Measurements from ENCODE around the gene STC2. TPM values are rescaled to one million over a fixed set of nuclear protein-coding genes. Genes with fewer than 3 reads are reported as not detected.

STC2 gene
- total and polyA plus RNA-seq, 3 donors from 2014 or later = 0.87 to 2.0 (median 2.0) TPM

DNA sequence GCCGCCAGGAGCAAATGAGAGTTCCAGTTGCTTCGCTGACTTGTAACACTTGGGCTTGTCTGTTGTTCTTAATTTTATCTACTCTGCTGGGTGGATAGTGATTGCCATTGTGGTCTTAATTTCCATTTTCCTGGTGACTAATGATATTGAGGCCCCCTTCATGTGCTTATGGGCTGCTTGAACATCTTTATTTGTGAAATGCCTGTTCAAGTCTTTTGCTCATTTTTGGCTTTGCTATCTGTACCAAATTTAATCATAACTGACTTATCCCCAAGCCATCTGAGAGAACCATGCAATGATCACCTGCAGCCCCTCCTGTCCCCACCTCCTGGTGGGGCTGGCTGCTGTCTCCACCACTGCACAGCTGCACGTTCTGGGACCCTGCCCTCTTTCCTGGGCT lies 20.5 kb downstream of the STC2 start:
- Histone ChIP-seq H3K4me1 (peaks cover 16% of the 10 kb centered on the region), H3K4me3 (no peak overlapping the region), H3K36me3 (ENCODE audit: low read depth, missing control alignments) (no peaks in the 10 kb centered on the region), H3K27ac (no peak overlapping the region), H3K27me3 (no peaks in the 10 kb centered on the region), H3K9me3 (no peaks in the 10 kb centered on the region)
- TF ChIP-seq, protein P1, sequence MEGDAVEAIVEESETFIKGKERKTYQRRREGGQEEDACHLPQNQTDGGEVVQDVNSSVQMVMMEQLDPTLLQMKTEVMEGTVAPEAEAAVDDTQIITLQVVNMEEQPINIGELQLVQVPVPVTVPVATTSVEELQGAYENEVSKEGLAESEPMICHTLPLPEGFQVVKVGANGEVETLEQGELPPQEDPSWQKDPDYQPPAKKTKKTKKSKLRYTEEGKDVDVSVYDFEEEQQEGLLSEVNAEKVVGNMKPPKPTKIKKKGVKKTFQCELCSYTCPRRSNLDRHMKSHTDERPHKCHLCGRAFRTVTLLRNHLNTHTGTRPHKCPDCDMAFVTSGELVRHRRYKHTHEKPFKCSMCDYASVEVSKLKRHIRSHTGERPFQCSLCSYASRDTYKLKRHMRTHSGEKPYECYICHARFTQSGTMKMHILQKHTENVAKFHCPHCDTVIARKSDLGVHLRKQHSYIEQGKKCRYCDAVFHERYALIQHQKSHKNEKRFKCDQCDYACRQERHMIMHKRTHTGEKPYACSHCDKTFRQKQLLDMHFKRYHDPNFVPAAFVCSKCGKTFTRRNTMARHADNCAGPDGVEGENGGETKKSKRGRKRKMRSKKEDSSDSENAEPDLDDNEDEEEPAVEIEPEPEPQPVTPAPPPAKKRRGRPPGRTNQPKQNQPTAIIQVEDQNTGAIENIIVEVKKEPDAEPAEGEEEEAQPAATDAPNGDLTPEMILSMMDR (IDR thresholded peaks at IDR 0.05) = no peak
- no peak for TF ChIP-seq POLR2A (IDR thresholded peaks at IDR 0.05)
- 92 to 93% methylated on average over 3 of the region's 3 CpGs for WGBS, 2 donors
- intact Hi-C loops (cut with DNase I; ENCODE audit: low total_unique reads) = no loop called here
- DNase-seq = no peak

DNA sequence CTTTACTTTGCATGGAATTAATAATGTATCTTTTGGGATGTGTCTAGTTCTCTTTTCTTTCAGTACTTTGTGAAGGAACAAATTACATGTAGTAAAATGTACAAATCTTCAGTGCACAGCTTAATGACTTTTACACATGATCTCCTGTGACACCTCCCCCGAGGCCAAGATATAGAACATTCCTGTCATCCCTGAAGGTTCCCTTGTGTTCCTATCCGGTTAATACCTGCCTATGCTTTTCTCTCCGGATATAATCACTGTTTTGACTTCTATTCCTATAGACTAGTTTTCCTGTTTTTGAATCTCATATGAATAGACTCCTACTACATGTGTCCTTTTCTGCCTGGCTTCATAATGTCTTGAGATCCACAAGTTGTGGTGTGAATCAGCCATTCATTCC lies 21.5 kb downstream of the STC2 start:
- intact Hi-C loops (cut with DNase I; ENCODE audit: low total_unique reads) = no loop called here
- H3K27ac ChIP-seq = no peak overlapping the region
- H3K36me3 ChIP-seq (ENCODE audit: low read depth, missing control alignments) = no peaks in the 10 kb centered on the region
- H3K4me1 ChIP-seq = peaks cover 12% of the 10 kb centered on the region
- no peaks in the 10 kb centered on the region for H3K27me3 ChIP-seq
- WGBS, 2 donors = 75 to 82% methylated on average over 3 of the region's 3 CpGs
- DNase-seq = no peak
- no peak overlapping the region for H3K4me3 ChIP-seq
- no peaks in the 10 kb centered on the region for H3K9me3 ChIP-seq
- TF ChIP-seq POLR2A (IDR thresholded peaks at IDR 0.05) = no peak
- TF ChIP-seq, protein P1 (IDR thresholded peaks at IDR 0.05) = no peak

DNA sequence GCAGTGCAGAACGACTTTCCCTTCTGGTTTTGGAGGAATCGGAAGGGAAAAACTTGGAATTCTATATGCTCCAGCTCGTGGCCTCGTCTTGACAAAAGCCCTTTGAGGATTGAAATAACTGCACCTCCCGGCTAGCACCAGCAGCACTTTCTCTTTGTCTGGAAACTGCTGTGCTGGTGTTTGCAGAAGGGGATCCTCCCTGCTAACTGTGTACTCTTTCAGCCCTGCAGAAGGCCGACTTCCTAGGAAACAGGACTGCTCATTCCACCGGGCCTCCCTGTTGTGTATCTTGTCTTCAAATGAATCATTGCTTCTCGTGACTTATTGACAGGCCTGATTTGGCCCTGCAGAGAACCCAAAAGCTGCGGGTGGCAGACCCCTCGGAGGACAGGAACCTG lies 23.6 kb downstream of the STC2 start:
- TF ChIP-seq, protein P1 (IDR thresholded peaks at IDR 0.05) = no peak
- TF ChIP-seq POLR2A (IDR thresholded peaks at IDR 0.05) = no peak
- Histone ChIP-seq H3K4me1 (no peaks in the 10 kb centered on the region), H3K36me3 (ENCODE audit: low read depth, missing control alignments) (no peaks in the 10 kb centered on the region), H3K9me3 (no peaks in the 10 kb centered on the region), H3K27ac (no peak overlapping the region), H3K27me3 (no peaks in the 10 kb centered on the region), H3K4me3 (no peak overlapping the region)
- intact Hi-C loops (cut with DNase I; ENCODE audit: low total_unique reads) = no loop called here
- 68 to 73% methylated on average over 10 of the region's 10 CpGs for WGBS, 2 donors
- no peak for DNase-seq

DNA sequence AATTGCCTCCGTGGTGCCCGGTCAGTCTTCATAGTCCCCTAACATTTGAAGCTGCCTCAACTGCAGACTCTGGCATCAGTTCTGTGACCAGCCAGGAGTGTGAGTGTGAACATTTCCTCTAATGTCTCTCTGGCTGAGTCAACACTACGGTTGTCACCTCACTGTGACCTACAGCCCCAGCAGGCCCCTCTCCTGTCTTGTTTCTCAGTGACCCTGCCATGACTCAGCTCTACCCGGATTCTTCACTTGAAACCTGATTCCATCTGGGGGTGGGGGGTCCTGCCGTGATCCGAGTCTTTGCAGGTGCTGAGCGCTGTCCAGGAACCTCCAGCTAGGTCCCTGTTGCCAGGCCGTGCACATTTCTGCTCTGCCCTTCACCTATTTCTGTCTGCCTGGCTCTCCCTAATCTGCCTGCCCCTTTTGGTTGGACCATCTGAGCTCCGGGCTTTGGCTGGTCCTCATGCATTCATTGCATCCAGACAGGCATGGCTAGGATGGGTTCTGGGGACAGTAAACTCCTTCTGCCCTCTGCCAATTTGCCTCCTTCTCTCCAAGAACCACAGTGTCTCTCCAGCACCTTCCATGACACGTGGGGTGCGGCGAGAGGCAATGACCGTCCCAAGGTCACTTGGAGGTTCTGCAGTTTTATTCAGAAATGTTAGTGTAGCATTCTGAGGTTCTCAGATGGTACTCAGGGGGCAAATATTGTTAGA lies 24.2 kb downstream of the STC2 start:
- Histone ChIP-seq H3K4me3 (no peak overlapping the region), H3K4me1 (no peaks in the 10 kb centered on the region), H3K27ac (no peak overlapping the region), H3K27me3 (no peaks in the 10 kb centered on the region), H3K36me3 (ENCODE audit: low read depth, missing control alignments) (no peaks in the 10 kb centered on the region), H3K9me3 (no peaks in the 10 kb centered on the region)
- 74 to 90% methylated on average over 13 of the region's 13 CpGs for WGBS, 2 donors
- TF ChIP-seq POLR2A (IDR thresholded peaks at IDR 0.05) = no peak
- TF ChIP-seq, protein P1 (IDR thresholded peaks at IDR 0.05) = no peak
- DNase-seq = no peak
- intact Hi-C loops (cut with DNase I; ENCODE audit: low total_unique reads) = no loop called here

DNA sequence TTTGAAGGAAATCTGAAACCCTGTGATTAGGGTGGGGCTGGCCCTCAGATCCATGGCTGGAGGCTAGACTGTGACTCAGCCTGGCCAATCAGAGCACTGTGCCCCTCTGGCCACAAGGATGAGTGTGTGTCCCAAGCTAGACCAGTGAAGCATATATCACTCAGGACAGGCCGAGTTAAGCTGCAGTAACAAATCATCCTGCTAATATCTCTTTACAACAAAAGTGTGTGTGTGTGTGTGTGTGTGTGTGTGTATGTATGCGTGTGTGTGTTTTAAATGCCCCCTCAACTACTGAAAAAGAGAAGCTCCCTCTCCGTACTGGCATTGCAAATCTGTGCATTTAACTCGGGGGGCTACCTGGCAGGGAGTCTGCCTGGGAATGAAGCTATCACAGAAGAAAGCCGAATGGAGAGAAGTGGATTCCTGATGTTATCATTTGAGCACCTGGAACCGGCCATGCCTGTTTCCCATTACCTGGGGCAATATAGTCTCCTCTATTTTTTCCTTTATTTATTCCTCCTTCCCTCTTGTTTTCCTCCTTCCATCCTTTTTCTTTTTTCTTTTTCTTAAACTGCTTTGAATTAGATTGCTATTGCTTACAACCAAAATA lies 25.6 kb downstream of the STC2 start:
- no peak for DNase-seq
- intact Hi-C loops (cut with DNase I; ENCODE audit: low total_unique reads) = no loop called here
- no peak overlapping the region for H3K27ac ChIP-seq
- no peaks in the 10 kb centered on the region for H3K9me3 ChIP-seq
- no peaks in the 10 kb centered on the region for H3K36me3 ChIP-seq (ENCODE audit: low read depth, missing control alignments)
- H3K27me3 ChIP-seq = no peaks in the 10 kb centered on the region
- no peak overlapping the region for H3K4me3 ChIP-seq
- H3K4me1 ChIP-seq = no peaks in the 10 kb centered on the region
- WGBS, 2 donors = 85 to 92% methylated on average over 6 of the region's 6 CpGs
- TF ChIP-seq POLR2A (IDR thresholded peaks at IDR 0.05) = no peak
- TF ChIP-seq, protein P1 (IDR thresholded peaks at IDR 0.05) = no peak

Measured in testis (tissue), 3 donors.